HG02763 (cell line): ENCODE data around the gene MYLK.
"Not testable (repeated sequence)": the region's sequence is repeated elsewhere in the genome, so short reads cannot be mapped to it uniquely, and the experiment has no call there.

Experiments
- ATAC-seq: cut with Tn5 transposase; IDR thresholded peaks from one replicate; pipeline ENCODE4 v1.9.1; 2021; ENCODE audit warnings: mild to moderate bottlenecking, moderate library complexity; ENCODE audit not compliant: unreplicated experiment

MYLK gene

GRCh38 chr3:123884203-123884831, at the start of gene MYLK:
MYLK (minus strand) TSS chr3:123884332; CDS start chr3:123793841, 90,491 bp downstream.
- ATAC-seq: no peak

GRCh38 chr3:123930445-123930844, 46.3 kb upstream of the MYLK start:
- no peak for ATAC-seq

- no peak for ATAC-seq
Observed at GRCh38 chr3:123929325-123929724, 45.2 kb upstream of the MYLK start.

DNA sequence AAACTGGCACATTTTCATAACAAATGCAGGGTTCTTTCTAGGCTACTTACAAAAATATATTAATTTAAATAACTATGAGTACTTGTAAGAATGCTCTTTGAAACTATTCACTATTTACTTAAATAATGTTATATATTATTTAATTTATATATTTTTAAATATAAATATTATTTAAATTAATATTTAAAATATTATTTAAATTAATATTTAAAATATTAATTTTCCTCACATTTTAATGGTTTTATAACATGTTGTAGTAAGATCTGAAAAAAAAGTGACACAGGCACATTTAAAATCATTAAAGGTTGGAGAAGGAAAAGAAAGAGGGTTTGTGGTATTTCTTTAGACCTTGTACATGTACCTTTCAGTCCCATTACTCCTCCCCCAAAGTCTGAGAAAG, 42.3 kb upstream of the MYLK start:
- no peak for ATAC-seq

DNA sequence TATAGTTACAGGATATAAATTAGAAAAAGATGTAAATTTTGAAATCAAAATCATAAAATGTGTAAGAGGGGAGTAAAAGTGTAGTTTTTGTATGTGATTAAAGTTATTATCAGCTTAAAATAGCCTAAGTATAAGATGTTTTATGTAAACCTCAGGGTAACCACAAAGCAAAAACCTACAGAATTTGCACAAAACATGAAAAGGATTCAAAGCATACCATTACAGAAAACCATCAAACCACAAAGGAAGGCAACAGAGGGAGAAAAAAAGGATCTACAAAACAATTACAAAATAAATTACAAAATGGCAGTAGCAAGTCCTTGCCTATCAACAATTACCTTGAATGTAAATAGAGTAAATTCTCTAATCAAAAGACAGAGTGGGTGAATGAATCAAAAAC, 36.7 kb upstream of the MYLK start:
- no peak for ATAC-seq

- no peak for ATAC-seq
Observed at GRCh38 chr3:123920383-123920782, 36.3 kb upstream of the MYLK start.

DNA sequence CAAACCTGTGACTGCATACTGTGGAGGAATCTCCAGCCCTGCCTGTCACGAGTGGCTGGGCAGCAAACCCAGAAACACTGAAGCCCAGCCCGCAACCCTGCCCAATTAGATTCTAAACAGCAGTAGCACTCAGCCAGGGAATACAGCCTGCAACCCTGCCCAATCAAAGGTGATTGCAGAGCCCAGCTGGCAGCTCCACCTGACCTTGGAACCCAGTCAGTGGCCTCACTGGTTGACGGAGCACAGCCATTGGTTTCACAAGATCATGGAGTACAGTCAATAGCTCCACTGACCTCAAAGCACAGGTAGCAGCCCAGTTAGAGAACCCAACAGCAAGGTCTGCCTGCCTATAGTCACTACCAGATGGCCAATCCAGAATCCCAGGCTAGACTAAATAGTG, 35.2 kb upstream of the MYLK start:
- ATAC-seq: no peak

DNA sequence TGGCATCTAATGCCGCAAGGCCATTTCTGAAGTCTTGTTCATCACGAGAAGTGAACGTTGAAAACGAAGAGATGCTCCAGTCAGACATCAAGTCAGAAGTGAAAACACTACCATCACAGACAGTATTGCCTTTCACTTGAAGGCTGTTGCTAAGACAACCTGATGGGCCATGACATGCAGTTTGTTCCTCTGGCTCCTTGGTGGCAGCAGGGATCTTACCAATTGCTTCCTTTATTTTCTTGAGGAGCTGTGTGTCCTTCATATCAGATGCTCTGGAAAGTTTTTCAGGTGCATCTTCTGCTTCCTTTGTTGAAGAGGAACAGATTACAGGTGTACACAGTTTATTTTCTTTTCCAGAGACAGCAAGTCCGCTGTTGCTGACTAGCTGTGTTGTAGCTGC, 30.7 kb upstream of the MYLK start:
- no peak for ATAC-seq

DNA sequence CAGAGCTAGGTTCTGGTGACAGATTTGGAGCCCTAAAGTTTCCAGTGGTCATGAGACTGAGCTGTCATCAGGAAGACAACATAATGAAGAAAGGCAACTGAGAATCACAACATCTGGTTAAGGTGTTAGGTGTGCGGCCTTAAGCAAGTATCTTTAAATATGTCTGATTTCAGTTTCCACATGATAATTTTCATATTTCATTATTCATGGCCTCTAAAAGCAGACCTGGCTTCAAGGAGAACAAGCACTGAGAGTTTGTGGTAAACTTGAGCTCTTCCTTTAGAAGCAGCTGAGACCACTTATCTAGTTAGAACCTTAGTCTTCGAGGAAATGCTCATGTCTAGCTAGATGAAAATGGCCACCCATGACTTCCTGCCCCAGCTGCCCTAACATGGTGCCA, 25.7 kb upstream of the MYLK start:
- ATAC-seq: no peak

- no peak for ATAC-seq
Observed at GRCh38 chr3:123907720-123908119, 23.6 kb upstream of the MYLK start.

- no peak for ATAC-seq
Observed at GRCh38 chr3:123899300-123899865, 15.3 kb upstream of the MYLK start.

DNA sequence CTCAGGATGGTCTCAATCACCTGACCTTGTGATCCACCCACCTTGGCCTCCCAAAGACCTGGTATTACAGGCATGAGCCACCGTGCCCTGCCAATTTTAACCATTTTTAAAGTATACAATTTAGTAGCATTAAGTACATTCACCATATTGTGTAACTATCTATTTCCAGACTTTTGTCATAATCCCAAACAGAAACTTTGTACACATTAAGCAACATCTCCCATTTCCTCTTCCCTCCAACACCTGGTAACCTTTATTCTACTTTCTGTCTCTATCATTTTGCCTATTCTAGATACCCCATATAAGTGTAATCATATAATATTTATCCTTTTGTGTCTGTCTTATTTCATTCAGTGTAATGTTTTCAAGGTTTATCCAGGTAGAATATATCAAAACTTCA, 8.9 kb upstream of the MYLK start:
- no peak for ATAC-seq

DNA sequence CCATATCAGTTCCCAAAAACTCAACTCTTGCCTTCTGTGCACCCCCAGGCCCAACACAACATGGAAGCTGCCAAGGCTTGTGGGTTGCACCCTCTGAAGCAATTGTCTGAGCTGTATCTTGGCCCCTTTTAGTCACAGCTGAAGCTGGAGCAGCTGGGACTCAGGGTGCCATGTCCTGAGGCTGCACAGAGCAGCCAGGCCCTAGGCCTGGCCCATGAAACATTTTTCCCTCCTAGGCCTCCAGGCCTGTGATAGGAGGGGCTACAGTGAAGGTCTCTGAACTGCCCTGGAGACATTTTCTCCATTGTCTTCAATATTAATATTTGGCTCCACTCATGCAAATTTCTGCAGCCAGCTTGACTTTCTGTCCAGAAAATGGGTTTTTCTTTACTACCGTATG, 8.1 kb upstream of the MYLK start:
- ATAC-seq: no peak

GRCh38 chr3:123890991-123891390, 6.9 kb upstream of the MYLK start:
- ATAC-seq: not testable (repeated sequence)

DNA sequence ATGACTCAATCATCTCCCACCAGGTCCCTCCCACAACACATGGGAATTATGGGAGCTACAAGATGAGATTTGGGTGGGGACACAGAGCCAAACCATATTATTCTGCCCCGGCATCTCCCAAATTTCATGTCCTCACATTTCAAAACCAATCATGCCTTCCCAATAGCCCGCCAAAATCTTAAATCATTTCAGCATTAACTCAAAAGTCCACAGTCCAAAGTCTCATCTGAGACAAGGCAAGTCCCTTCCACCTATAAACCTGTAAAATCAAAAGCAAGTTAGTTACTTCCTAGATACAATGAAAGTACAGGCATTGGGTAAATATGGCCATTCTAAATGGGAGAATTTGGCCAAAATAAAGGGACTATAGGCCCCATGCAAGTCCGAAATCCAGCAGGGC, 6.0 kb upstream of the MYLK start:
- ATAC-seq: not testable (repeated sequence)

- ATAC-seq: no peak
Observed at GRCh38 chr3:123884993-123885392, 861 bp upstream of the MYLK start.

DNA sequence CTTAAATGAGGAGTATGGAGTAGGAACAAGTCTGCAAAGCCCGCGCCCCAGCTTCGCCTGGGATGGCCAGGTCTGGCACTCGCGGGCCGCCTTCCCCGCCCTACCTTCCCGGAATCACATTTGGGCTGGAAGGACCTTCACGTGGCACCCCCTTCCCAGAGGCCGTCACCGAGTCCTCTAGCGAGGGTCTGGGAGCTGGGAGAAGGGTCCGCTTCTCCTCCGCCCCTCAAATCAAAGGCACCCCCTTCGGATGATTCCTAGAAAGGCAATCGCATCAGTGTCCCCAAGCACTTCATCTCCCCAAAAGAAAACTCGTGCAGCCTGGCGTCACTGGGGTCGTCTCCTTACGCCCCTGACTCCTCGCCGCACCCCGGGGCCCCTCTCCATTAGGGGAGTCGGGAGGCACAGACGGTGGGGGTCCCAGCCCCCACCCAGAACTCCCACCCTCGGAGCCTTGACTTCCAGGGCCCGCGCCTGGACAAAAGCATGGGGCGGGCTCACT, 380 bp downstream of the MYLK start:
- no peak for ATAC-seq

DNA sequence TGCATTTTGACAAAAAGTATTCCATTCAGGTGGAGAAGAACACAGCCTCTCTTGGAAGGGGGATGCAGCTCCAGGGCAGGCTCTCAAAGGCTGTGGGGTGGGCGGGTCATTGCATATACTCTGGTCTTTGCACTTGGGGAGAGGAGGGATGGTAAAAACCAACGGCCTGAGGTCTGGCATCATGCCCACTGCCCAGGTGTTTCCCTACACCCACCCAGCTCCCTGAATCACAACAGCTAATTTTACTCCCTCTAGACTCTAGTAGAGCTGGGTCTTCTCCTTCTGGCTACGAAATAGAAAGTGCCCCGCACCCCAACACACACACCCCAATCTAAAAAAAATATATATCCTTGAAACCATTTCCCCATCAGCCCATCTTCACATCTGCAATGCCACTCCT, 1.0 kb downstream of the MYLK start:
- no peak for ATAC-seq

GRCh38 chr3:123881771-123882170, 2.4 kb downstream of the MYLK start:
- no peak for ATAC-seq

DNA sequence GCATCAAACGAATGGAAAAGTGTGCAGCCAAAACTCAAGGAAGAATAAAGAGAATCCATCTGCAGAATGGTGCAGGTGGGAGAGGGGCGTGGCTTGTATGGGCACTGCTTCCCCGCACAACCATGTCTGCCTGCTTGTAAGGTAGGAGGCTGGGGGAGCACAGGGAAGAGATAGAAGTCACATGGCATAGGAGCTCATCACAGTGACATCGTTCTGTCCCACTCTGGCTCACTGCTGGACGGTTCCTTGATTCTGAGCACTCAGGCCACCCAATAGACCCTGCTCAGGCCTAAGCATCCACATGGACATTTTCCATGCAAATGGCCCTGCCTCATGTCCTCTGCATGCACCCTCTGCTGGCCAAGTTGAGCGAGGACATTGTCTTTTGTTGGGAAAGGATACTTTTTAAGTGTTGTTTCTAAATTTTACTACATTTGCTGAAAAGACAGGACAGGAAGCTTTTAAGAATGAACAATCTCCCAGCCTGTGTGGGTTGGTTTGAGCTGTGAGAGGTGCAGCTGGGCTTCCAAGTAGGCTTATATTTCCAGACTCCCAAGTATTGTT, 3.1 kb downstream of the MYLK start:
- no peak for ATAC-seq

GRCh38 chr3:123878807-123879206, 5.3 kb downstream of the MYLK start:
- no peak for ATAC-seq

GRCh38 chr3:123877965-123878364, 6.2 kb downstream of the MYLK start:
- ATAC-seq: no peak

GRCh38 chr3:123877466-123877865, 6.7 kb downstream of the MYLK start:
- no peak for ATAC-seq
